ENCODE results near the gene ATOX1.

DNA sequence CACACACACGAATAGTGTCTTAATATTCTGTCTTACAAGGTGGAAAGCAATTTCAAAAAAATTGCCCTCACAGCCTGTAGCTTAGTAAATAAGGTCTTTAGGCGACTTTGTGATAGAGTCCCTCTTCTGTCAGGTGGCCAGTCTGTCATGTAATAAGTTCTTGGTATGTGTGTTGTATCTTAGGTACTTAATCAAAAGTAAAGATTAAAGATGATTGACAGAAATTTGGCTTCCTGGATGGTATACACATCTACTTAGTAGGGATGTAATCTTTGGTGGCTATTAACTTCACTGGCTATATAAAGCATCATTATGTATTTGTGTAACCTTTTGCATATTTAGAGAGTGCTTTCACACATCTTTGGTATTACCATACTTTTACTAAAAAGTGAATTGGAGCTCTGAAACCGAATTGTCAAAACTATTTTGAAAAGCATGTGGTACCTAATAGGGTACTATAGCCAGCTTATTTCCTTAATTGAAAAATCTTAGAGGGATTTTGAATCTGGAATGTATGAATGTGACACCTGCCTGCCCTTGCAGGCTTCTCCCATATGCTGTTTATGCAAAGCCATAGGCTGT lies 16.7 kb upstream of the ATOX1 start:
- TF ChIP-seq SP1 (IDR thresholded peaks at IDR 0.05) (no peak), BHLHE40 (IDR thresholded peaks at IDR 0.05; ENCODE audit: borderline replicate concordance) (no peak), ARNT (IDR thresholded peaks at IDR 0.05) (no peak), L3MBTL2 (conservative IDR thresholded peaks at IDR 0.05) (no peak), TARDBP (IDR thresholded peaks at IDR 0.05) (no peak), FOXA1 (IDR thresholded peaks at IDR 0.05) (no peak), FOXM1 (IDR thresholded peaks at IDR 0.05; ENCODE audit: borderline replicate concordance) (no peak), HDGF (IDR thresholded peaks at IDR 0.05; ENCODE audit: borderline replicate concordance) (no peak), ZNF384 (IDR thresholded peaks at IDR 0.05) (no peak), ELF4 (IDR thresholded peaks at IDR 0.05) (no peak), SUZ12 (IDR thresholded peaks at IDR 0.05) (no peak), FOXK2 (IDR thresholded peaks at IDR 0.05) (no peak), LEF1 (IDR thresholded peaks at IDR 0.05; ENCODE audit: borderline replicate concordance) (no peak)
- TF ChIP-seq, protein P1, sequence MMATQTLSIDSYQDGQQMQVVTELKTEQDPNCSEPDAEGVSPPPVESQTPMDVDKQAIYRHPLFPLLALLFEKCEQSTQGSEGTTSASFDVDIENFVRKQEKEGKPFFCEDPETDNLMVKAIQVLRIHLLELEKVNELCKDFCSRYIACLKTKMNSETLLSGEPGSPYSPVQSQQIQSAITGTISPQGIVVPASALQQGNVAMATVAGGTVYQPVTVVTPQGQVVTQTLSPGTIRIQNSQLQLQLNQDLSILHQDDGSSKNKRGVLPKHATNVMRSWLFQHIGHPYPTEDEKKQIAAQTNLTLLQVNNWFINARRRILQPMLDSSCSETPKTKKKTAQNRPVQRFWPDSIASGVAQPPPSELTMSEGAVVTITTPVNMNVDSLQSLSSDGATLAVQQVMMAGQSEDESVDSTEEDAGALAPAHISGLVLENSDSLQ (IDR thresholded peaks at IDR 0.05), result peak; percentile 51; the same call in 1 of the 2 replicates

Measured in HEK293T (cell line).